Superior temporal gyrus (tissue), 1 donor: ENCODE results near the gene RAPH1.

Experiments
- DNase-seq: peaks from one replicate; pipeline ENCODE4 v3.0.0-alpha.2; 2016; ENCODE audit errors: extremely low spot score

Gene RAPH1

DNA sequence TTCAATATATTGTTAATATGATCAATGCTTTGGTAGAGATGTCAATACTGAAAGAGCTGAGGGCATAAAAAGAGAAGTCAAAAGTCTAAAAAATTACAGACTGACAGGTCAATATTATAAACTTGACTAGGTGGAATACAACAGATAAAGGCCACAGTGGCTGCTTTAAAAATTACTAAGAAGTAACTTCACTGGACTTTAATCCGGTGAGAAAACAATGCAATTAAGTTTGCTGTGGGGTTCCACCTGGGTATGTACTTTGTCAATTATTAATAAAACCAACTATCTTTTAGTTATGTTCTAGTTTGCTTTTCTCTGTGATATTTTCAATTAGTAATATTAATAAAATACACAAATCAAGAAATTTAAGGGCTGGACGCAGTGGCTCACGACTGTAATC lies 44.7 kb downstream of the RAPH1 start:
- no peak for DNase-seq

DNA sequence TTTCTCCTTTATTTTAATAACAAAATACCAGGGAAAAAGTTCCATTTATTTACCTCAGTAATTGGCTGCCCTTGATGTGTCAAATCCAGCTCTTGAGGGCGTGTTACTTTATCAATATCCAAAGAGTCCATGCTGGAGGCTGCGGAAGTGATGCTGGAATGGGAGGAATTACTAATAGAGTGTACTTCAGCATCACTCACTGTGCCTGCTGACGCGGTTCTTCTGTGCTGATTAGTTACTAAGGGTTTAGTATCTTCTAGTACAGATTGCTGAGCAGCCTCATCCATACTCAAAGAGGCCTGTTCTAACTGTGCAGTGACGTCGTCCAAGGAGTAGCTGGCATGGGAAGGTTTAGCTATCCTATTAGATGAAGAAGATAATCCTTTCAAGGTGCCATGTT lies 45.6 kb downstream of the RAPH1 start:
- no peak for DNase-seq

DNA sequence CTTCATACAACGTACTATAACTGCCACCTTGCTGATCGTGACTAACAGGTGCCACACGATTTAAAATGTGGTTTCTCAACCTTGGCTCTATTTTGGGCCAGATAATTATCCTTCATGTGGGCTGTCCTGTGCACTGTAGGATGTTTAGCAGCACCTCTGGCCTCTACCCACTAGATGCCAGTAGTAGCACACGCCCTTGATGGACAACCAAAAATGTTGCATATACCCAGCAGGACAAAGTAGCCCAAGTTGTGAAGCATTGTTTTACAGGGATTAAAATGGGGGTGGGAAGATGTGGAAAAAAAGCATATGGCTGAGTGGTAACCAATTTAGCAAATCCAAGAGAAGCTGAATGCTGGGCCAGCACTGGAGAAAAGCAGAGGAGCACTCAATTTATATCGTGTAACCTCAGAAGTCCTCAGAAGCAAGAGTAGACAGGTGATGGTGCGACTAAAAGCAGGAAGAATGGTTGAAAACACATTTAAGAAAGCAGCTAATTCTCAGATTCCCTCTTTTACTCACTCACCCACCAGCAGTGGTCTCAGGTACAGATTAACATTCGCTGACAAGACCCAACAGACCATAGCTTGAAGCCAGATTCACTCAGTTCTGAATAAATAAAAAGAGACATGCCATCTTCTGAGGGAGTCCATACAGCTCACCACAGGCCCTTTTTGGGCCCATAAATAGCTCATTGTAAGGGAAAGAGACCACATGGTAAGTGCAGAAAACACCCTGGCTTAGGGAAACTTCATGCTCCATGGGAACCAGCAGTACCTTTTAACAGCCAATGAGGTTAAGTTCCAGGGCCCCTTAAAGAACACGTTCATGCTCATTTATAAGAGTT lies 50.6 kb downstream of the RAPH1 start:
- DNase-seq: peak; percentile 56

DNA sequence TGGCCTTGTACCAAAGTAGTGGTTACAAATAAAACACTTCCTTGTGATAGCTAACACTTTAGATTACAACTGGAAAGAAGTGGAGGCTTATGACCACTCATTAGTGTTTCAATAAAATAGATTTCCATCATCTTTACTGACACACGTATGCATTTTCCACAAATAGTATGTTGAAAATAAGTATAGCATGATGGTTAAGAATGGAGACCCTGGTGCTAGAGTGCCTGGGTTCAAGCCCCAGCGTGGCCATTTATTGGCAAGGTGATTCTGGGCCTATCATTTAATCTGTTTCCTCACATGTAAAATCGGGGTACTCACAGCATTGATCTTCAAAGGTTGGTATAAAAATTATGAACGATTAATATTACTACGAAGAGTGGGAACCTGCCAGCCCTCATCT lies 54.5 kb downstream of the RAPH1 start:
- DNase-seq: no peak

DNA sequence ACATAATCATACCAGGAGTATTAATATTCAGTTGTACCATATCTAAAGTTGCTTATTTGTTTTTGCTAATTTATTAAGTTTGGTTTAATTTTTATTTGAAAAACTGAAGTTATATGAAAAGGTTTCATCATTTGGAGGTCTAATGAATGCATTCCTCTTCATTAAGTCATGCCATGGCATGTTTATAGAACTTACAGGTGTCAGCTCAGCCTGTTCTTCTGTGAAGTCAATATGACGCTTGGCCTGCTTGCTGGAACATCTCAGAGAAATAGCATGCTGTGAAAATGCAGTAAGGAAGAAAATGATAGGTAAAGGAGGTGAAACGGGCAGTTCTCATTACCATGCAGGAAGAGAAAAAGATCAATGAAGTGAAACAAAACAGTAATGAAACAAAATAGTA lies 58.2 kb downstream of the RAPH1 start:
- DNase-seq: no peak

DNA sequence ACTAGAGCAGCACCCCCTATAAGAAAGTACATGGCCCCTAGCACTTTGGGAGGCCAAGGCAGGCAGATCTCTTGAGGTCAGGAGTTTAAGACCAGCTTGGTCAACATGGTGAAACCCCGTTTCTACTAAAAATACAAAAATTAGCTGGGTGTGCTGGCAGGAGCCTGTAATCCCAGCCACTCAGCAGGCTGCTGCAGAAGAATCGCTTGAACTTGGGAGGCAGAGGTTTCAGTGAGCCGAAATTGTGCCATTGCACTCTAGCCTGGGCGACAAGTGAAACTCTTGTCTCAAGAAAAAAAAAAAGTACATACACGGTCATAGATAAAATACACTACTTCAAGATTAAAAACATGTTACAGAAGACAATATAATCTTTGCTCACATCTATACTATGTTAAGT lies 63.8 kb downstream of the RAPH1 start:
- DNase-seq: no peak

DNA sequence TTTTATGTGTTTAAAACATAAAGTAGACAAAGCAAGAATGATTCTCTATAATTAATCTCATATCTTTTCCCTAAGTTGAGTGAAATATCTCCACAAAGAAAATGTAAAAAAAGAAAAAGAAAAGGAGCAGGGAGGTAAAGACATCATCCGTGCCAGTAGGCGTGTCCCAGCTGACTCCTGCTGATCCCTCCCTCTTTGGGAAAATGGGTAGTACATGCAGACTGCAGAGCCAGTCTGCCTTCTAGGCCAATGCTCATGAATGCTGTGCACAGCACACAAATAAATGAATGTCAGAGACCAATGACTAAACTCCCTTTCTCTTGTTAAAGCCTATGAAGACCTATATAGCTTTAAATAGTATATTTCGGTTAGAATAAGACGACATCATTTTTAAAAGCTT lies 64.7 kb downstream of the RAPH1 start:
- no peak for DNase-seq

DNA sequence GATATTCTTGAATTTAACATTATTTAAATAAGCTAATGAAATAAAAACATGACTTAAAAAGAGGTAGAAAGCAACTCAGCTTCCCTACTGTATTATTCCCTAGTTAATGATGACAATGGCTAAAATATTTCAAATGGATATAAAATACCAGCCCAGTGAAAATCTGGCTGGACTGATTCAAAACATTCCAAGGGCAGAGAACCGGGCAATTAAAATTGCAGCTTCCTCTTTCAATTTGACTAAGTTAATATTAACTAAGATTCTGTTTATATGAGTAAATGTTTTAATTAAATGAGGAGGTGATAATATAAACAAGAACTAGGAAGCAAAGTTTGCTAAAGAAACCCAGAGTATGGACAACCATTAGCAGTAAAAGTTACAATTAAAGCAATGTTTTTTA lies 65.6 kb downstream of the RAPH1 start:
- DNase-seq: no peak

DNA sequence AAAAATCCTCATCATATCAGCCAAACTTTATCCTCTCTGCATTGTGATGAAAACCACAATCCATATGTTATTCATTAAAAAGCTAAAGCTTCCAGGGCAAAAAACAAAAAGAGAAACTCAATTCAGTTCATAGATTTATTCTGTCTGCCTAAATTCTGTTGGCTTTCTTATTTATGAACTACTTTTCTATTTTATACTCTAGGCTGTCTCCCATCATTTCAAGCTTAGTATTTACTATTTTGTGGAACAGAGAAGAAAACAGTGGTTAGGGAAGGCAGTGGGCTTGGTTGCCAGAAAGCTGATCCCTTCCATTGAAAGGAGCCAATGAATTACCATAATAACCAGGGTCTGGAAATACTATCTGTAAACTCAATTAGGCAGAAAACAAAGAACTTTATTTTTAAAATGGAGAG lies 71.8 kb downstream of the RAPH1 start:
- no peak for DNase-seq

DNA sequence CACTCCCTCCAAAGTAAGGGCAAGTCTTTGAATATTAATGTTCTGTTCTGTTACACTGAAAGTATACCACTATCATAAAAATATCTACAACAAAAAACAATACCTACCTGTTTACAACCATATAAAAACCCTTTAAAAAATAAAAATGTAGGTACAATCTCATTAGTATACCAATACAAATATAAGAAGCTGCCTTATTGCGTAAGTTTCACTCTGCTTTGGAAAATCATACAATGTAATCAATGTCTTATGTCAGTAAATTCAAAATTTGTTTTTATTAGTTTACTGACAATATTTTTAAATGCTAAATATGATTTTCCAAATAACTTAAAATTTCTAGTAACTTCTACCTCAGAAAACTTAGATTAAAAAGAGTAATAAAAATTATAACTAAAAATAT lies 72.8 kb downstream of the RAPH1 start:
- no peak for DNase-seq

DNA sequence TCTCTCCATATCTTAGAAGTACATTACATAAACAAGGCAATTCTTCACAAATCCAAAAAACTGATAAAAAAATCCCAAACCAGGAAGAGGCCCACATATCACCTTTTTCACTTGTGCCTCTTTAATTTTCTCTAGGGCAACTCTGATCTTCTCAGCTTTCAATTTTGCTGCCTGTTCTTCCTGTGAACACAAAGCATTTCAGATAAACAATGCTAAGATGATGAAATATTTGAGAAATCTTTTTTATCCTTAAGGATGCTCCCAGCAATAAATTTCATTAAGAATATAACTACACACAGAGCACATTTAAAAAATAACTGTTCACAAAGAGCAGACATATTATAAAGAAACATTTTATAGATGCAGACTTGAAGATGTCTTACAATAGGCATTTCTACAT lies 73.4 kb downstream of the RAPH1 start:
- DNase-seq: no peak

DNA sequence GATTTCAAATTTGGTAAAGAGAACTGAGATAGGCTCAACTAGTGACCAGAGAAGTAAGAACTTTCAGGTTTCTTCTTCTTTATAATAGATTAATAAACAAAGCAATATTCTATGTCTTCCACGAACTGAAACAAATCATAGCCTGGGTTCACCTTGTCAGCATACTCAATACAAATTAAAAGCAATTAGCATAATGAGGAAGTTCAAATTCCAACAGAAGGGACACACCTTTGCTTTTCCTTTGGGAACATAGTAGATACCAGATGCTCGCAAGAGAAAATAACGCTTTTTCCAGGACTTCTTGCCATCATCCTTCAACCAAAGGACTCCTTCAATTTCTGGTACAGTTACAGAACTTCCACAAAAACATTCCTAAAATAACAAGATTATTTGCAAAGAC lies 79.9 kb downstream of the RAPH1 start:
- DNase-seq: no peak

DNA sequence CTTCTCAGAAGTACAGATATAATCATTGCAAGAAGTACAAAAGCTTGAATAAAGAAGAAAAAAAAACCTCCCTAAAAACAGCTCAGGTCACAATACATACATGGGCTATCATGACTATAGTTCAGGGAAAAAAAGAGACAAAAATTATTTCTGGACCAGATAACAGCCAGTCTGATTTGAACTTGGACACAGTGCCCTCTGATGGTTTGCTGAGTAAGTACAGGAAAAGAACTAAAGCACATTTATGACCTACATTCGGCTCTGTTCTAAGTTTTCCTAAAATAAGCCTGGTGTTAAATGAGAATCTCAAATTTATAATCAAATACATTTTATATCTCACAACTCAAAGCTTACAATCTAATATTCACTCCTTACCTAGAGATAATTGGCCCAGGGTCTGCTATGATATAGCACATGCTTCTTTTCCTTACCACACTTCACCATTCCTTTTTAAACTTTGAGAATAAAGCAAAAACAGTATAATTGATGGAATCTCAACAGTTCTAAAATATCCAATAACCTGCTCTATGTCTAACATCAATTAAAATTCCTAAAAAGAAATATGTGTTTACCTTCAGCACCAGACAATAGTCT lies 81.1 kb downstream of the RAPH1 start:
- DNase-seq: peak; percentile 81

DNA sequence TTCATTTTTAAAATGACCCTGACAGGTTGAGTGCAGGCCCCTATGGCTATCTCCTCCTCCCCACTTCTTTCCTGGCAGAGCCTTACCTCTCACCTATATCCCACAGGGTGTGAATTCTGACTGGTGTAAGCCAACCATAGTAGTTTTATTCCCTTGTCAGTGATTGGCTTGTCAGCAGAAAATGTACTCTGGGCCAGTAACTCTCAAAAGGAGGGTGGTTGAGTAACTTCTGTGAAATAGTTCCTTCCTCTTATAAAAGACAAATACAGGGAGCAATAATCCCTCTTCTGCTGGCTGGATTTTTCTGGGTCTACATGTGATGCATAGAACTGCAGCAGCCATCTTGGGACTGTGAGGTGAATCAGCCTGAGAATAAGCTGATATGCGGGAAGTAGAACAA lies 83.4 kb downstream of the RAPH1 start:
- DNase-seq: no peak

DNA sequence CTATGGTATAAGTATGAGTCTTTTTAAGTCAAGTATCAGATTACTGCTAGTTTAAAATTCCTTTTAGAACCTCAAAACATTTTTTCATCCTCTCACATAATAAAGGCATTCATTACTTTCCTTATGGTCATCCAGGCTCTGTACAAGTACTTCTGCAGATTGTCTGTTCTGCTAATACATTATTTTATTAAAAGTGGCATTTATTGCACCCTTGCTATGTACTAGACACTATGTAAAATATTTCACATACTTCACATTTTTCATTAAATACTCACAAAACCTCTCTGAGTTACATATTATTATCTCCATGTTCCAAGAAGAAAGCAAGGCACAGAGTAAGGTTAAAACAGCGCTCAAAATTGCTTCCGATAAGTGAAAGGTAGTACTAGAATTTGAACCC lies 84.1 kb downstream of the RAPH1 start:
- DNase-seq: no peak

DNA sequence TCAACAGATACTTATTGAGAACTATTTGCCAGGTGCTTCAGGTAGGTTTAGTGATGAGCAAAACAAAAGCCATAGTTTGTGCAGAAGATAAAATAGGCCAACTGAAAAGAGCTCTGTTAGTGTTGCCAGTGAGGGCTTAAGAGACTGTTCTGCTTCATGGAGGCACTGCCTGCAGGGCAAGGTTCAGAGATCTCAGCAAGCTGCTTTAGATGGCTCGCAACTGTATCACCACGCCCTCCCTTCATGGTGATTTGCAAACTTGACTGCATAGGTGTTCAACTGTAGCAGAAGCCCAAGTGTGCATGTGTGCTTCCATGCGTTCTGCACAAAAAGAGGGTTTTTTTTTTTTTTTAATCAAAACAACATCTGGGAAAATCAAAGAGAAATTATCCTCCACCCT lies 84.5 kb downstream of the RAPH1 start:
- no peak for DNase-seq

DNA sequence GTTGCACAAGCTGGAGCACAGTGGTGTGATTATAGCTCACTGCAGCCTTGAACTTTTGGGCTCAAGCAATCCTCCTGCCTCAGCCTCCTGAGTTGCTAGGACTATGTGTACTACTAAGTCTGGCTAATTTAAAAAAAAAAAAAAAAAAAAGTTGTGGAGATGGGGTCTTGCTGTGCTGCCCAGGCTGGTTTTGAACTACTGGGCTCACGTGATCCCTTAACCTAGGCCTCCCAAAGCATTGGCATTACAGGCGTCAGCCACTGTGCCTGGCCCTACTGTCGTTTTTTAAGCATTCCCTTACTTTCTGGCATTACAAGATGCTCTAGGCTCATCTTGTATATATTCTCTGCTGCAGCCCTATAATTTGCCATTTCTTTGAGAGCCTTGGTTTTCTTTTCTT lies 88.3 kb downstream of the RAPH1 start:
- no peak for DNase-seq

DNA sequence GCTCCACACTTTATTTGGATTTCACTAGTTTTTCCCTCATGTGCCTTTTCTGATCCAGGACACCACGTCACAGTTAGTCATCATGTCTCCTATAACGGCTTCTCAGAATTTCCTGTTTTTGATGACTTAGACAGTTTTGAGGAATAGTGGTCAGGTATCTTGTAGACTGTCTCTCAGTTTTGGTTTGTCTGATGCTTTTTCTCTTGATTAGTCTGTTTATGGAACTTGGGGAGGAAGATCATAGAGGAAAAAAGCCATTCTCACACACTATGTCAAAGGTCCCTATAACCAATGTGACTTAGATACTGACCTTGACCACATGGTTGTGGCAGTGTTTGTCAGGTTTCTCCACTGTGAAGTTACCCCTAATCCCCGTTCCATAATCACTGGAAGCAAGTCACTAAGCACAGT lies 89.0 kb downstream of the RAPH1 start:
- no peak for DNase-seq

DNA sequence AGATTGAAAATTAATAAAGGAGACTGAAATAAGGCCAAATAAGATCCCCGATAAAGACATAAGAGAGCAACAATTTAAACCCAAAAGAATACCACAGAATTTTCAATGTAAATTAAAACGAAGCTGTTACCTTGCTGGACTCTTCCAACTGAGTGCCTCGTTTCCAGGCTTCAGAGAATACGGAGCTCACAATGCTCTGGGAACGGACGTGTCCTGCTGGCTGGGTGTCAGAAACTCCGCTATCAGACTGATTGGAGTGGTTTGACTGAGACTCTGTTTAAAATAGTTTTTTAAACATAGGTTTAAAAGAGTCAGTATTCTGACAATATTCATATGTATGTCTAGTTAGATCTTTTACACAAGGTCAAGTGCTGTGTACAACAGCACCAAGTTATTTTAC lies 90.4 kb downstream of the RAPH1 start:
- no peak for DNase-seq

DNA sequence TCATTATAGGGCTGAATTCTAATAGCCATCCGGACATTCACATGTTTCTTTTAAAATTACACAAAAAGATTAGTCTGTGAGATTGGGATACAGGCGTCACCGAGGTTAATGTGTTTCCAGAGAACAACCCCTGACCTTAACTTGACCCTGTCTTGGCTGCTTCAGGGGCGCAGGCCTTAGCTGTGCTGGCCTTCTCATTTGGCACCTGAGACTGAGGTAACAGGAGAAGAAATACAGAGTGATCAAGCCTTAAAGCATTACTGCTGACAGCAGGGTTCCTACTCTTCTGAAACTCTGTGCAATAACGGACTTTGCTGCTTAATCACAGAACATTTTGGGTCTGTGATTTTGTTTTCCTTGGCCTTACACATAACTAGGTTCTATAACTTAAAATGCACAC lies 92.6 kb downstream of the RAPH1 start:
- no peak for DNase-seq

DNA sequence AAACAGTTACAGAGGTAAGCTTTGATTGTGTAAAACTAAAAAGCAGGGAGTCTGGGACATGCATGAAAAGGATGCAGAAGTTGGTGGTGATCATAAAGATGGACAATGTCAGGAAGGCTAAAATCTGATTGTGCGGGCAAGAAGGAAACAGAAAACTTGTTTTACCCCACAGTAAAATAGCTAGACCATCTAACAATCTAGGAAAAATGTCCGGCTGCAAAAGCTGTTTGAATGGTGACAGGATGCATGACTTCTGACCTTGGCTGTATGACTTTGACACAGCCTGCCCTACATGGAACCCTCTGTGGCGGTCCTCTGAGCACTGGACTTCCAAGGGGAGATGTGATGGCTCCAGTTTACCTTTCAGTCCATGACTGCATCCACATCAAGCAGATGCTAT lies 93.6 kb downstream of the RAPH1 start:
- DNase-seq: no peak

DNA sequence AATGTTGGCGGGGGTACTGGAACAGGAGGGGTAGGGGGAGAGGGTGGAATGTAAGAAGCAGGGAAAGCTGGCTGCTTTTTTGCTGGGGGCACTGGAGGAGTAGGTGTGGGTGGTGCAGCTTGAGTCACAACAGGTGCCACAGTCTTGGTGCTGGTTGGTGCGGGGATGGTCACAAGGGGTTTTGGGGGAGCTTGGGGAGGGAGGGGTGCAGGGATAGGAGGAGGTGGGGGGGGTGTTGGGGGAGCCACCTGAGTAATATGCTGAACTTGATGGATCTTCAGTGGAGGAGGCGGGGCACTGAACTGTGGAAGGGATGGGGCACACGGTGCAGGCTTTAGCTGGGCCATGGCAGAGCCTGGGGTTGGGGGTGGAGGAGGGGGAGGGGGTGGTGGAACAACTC lies 94.4 kb downstream of the RAPH1 start:
- no peak for DNase-seq

DNA sequence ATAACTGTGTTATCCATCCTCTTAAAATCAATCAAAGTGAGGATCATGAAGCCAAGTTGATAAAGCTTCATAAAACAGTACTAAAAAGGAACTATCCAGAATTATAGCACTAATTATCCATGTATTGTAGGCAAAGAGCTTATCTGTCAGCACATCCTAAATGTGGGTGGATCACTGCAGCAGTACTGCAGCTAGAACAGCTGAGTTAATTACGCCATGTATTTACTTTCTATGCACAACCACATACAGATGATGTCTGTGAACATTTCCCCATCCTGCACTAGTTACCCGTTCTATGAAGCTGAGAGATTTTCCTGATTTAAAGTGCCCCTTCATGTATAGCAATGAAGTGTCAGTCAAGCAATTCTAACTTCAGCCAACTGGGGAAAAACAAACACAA lies 96.6 kb downstream of the RAPH1 start:
- no peak for DNase-seq

DNA sequence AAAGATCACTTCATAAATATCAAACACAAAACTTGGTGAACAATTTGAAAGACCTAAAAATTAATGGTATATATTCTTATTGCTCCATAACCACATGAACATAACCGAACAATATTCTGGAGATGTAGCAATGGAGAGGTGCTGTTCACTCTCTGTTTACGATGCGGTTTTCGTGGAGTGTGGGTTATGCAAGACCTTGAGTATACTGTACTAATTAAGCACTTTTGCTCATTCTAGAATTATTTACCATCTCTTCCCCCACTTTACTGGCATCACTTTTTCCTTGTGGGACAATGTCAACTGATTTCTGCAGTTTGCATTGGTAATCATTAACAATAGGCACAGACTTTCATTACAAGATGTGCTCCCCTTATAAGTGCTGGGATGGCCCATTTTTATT lies 97.6 kb downstream of the RAPH1 start:
- no peak for DNase-seq
